Prostate gland (tissue), 2 donors: Measurements from ENCODE around the gene SH3BP4. TPM values are rescaled to one million over a fixed set of nuclear protein-coding genes. Genes with fewer than 3 reads are reported as not detected.
A peak's percentile ranks its signal among the peaks of the same experiment; 100 is the strongest.

Source experiments
- DNase-seq: peaks from one replicate; pipeline ENCODE4 v3.0.0-alpha.2; 2019; ENCODE audit warnings: low spot score
- H3K27ac ChIP-seq, 2 donors: fragments of 200-600 bp; sonication (generic); 2 replicates each; pipeline ENCODE4 v1.5.1; 2017 to 2019
- H3K27me3 ChIP-seq: fragments of 200-600 bp; sonication (generic); replicated peaks from 2 replicates; pipeline ENCODE4 v1.5.1; 2019; ENCODE audit not compliant: insufficient read depth
- H3K36me3 ChIP-seq, 2 donors: fragments of 200-600 bp; sonication (generic); 1 replicate in 1 of 2; 2 replicates in 1 of 2; pipeline versions ENCODE4 v1.5.1 to v1.8.1; 2017 to 2019
- H3K4me1 ChIP-seq: fragments of 200-600 bp; sonication (generic); replicated peaks from 2 replicates; pipeline ENCODE4 v1.5.1; 2019
- H3K4me3 ChIP-seq, 2 donors: fragments of 200-600 bp; sonication (generic); 2 replicates each; pipeline ENCODE4 v1.5.1; 2017 to 2019
- H3K9me3 ChIP-seq: fragments of 200-600 bp; sonication (generic); 2 replicates; pipeline ENCODE4 v1.5.1; 2017
- POLR2A ChIP-seq: fragments of 450-650 bp; IDR thresholded peaks from one replicate; pipeline ENCODE4 v1.6.1; 2016; ENCODE audit warnings: antibody characterized with exemption, mild to moderate bottlenecking
- POLR2AphosphoS5 ChIP-seq: sonication (generic); formaldehyde crosslinking; IDR thresholded peaks from one replicate; pipeline ENCODE4 v1.6.1; 2017; ENCODE audit warnings: antibody characterized with exemption
- WGBS: methylation state at CpG from one replicate; pipeline ENCODE4 v1.1.5; 2018; 5-methylcytosine and 5-hydroxymethylcytosine counted together
- intact Hi-C: fragments of 100-400 bp; cut with DNase I; formaldehyde crosslinking; loops from one replicate; pipeline ENCODE4 v1.14.2; 2022
- total RNA-seq, 2 donors: library from RNA; depleted of rRNA; stranded (reverse); fragments of >200 nt; gene quantifications; one replicate each; pipeline ENCODE4 v1.1.0, GENCODE V29; 2016
- TF ChIP-seq, protein P1 (sequence below), 4 experiments: fragments of 200-600 bp in 2 of 4; fragments of 450-650 bp in 2 of 4; sonication (generic) in 2 of 4; IDR thresholded peaks; 1 replicate in 3 of 4; 2 replicates in 1 of 4; pipeline ENCODE4 v1.5.1; 2016 to 2019; ENCODE audit warnings: antibody characterized with exemption in 4 of 4, mild to moderate bottlenecking in 2 of 4, moderate library complexity in 2 of 4

The SH3BP4 gene
- total RNA-seq, 2 donors from 2014 or later, result 86.7 to 134 TPM

DNA sequence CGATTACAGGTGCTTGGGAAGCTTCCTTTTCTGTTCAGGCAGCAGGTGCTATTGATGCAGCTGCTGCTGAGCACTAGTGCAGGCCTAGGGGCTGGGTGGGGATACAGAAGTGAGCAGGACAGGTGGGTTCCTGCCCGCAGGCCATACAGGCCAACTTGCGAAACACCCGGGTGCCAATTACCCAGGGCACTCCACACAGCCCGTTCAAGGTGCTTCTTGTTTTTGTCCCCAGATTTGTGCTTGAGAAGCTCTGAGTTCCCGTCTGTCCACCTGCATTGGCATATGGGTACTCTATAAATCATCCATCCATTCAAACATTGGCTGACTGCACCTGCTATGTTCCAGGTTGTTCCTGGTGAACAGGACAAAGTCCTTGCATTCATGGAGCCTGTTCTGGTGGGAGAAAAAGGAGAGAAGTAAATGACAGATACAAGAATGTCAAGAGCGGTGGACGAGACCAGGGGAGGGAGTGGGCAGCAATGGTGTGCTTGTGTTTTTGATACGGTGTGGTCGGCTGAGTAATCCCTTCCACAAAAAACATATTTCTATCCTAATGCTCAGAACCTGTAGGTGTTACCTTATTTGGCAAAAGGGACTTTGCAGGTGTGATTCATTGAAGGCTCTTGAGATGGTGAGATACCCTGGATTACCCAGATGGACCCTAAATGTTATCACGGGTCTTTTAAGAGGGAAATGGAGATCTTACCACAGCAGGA, 31.4 kb downstream of the SH3BP4 start:
- Histone ChIP-seq H3K27me3 (no peaks in the 10 kb centered on the region), H3K27ac (peak overlapping the region; percentile 77 to 79), H3K9me3 (no peaks in the 10 kb centered on the region), H3K4me3 (no peak overlapping the region), H3K36me3 (no peaks in the 10 kb centered on the region), H3K4me1 (peaks cover 25% of the 10 kb centered on the region)
- intact Hi-C loops, result no loop called here
- DNase-seq, result no peak
- peak; percentile 38 for TF ChIP-seq POLR2AphosphoS5
- TF ChIP-seq, protein P1, sequence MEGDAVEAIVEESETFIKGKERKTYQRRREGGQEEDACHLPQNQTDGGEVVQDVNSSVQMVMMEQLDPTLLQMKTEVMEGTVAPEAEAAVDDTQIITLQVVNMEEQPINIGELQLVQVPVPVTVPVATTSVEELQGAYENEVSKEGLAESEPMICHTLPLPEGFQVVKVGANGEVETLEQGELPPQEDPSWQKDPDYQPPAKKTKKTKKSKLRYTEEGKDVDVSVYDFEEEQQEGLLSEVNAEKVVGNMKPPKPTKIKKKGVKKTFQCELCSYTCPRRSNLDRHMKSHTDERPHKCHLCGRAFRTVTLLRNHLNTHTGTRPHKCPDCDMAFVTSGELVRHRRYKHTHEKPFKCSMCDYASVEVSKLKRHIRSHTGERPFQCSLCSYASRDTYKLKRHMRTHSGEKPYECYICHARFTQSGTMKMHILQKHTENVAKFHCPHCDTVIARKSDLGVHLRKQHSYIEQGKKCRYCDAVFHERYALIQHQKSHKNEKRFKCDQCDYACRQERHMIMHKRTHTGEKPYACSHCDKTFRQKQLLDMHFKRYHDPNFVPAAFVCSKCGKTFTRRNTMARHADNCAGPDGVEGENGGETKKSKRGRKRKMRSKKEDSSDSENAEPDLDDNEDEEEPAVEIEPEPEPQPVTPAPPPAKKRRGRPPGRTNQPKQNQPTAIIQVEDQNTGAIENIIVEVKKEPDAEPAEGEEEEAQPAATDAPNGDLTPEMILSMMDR (IDR thresholded peaks at IDR 0.05), result no peak
- 56% methylated on average over 11 of the region's 11 CpGs for WGBS

DNA sequence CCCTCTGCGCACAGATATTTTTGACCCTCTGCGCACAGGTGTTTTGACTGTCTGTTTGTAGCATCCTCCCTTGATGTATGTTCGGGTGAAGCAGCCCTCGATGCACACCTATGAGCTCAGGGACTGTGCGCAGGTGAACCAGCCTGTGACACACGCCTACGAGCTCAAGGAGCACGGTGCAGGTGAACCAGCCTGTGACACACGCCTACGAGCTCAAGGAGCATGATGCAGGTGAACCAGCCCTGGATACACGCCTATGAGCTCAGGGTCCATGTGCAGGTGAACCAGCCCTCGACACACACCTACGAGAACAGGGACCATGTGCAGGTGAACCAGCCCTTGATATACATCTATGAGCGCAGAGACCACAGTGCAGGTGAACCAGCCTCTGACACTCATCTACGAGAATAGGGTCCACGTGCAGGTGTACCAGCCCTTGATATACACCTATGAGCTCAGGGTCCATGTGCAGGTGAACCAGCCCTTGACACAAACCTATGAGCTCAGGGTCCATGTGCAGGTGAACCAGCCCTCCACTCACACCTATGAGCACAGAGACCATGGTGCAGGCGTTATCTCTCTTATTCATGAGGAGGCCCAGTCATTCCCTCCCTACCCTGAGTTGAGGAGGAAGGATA, 33.9 kb downstream of the SH3BP4 start:
- Histone ChIP-seq H3K4me1 (peaks cover 35% of the 10 kb centered on the region), H3K4me3 (no peak overlapping the region), H3K36me3 (no peaks in the 10 kb centered on the region), H3K27ac (no peak overlapping the region), H3K27me3 (no peaks in the 10 kb centered on the region), H3K9me3 (no peaks in the 10 kb centered on the region)
- 92% methylated on average over 17 of the region's 17 CpGs for WGBS
- TF ChIP-seq, protein P1 (IDR thresholded peaks at IDR 0.05), result no peak
- DNase-seq, result no peak
- intact Hi-C loops, result no loop called here

DNA sequence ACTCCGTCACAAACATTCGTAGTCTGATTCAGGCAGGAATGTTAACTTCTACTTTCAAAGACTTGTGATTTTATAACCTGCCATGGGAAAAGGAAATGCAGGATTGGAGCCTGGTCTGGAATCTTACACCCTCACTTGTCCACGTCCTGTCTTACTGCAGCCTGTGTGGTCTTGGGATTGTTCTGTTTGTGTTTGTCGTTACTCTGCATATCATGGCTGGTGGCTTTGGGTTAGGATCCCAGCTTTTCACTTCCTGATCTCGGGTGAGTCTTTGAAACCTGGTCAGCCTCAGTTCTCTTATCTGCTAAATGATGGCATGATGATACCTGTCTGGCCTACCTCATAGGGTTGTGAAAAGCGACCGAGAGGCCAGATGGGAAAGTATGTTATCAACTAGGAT, 34.6 kb downstream of the SH3BP4 start:
- Histone ChIP-seq H3K27ac (no peak overlapping the region), H3K4me1 (peaks cover 31% of the 10 kb centered on the region), H3K9me3 (no peaks in the 10 kb centered on the region), H3K4me3 (no peak overlapping the region), H3K36me3 (no peaks in the 10 kb centered on the region), H3K27me3 (no peaks in the 10 kb centered on the region)
- intact Hi-C loops, result no loop called here
- no peak for TF ChIP-seq POLR2AphosphoS5
- TF ChIP-seq, protein P1 (IDR thresholded peaks at IDR 0.05), result no peak
- TF ChIP-seq POLR2A, result no peak
- 83% methylated on average over 7 of the region's 7 CpGs for WGBS
- DNase-seq, result no peak

DNA sequence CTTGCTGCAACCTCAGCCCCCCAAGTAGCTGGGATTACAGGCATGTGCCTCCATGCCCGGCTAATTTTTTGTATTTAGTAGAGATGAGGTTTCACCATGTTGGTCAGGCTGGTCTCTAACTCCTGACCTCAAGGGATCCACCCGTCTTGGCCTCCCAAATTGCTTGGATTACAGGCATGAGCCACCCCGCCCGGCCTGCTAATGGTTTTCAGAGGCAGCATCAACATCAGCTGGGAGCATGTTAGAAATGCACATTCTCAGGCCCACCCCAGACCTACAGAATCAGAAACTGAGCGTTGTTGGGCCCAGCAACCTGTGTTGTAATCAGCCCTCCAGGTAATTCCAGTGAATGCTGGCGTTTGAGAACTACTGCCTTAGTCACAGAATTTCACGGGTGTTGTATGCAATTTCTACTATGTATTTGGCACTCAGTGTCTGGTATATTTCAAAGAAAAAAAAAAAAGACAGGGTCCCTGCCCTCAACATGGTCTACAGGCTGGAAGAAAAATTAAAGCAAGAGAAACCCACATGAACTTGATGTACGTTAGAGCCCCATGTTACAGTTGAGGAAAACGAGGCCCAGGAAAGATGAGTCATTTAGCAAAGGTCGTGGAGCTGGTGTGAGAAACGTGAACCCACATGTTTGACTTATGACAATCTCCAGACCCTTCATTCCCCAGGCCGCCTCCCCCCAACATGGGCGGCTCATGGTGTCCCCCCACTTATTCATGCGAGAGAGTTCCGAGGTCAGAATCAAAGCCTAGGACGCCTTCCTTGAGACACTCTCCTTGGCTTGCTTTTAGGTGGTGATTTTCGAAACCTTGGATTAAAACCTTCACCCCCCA, 35.3 kb downstream of the SH3BP4 start:
- TF ChIP-seq, protein P1 (IDR thresholded peaks at IDR 0.05), result no peak
- TF ChIP-seq POLR2AphosphoS5 (no peak), POLR2A (no peak)
- Histone ChIP-seq H3K4me3 (no peak overlapping the region), H3K27me3 (no peaks in the 10 kb centered on the region), H3K36me3 (no peaks in the 10 kb centered on the region), H3K27ac (no peak overlapping the region), H3K4me1 (peaks cover 26% of the 10 kb centered on the region), H3K9me3 (no peaks in the 10 kb centered on the region)
- WGBS, result 91% methylated on average over 17 of the region's 17 CpGs
- no peak for DNase-seq
- intact Hi-C loops, result no loop called here
